Ascending aorta (tissue), 2 donors: ENCODE measurements around the gene MACO1. TPM values are rescaled to one million over a fixed set of nuclear protein-coding genes. Genes with fewer than 3 reads are reported as not detected.

ENCODE experiments used
- DNase-seq, 2 donors: peaks; one replicate each; pipeline ENCODE4 v3.0.0-alpha.2; 2019; ENCODE audit warnings: low spot score in 2 of 2
- H3K27ac ChIP-seq, 2 donors: fragments of 200-600 bp; sonication (generic); one replicate each; pipeline ENCODE4 v1.5.1; 2016 to 2017; ENCODE audit warnings: mild to moderate bottlenecking in 1 of 2
- H3K27me3 ChIP-seq: fragments of 200-600 bp; sonication (generic); one replicate; pipeline ENCODE4 v1.5.1; 2017
- H3K36me3 ChIP-seq, 2 donors: fragments of 200-600 bp; sonication (generic); one replicate each; pipeline ENCODE4 v1.5.1; 2016
- H3K4me1 ChIP-seq, 2 donors: fragments of 200-600 bp; sonication (generic); one replicate each; pipeline ENCODE4 v1.5.1; 2016 to 2017; ENCODE audit warnings: mild to moderate bottlenecking in 1 of 2
- H3K4me3 ChIP-seq, 2 donors: fragments of 200-600 bp; sonication (generic); one replicate each; pipeline ENCODE4 v1.5.1; 2016 to 2017; ENCODE audit warnings: mild to moderate bottlenecking in 1 of 2
- H3K9me3 ChIP-seq, 2 donors: fragments of 200-600 bp; sonication (generic); one replicate each; pipeline ENCODE4 v1.5.1; 2016
- intact Hi-C: fragments of 100-400 bp; cut with DNase I; formaldehyde crosslinking; loops from one replicate; pipeline ENCODE4 v1.15.1; 2023
- total RNA-seq: library from RNA; depleted of rRNA; stranded (reverse); fragments of >200 nt; gene quantifications from one replicate; pipeline ENCODE4 v1.1.0, GENCODE V29; 2016
- TF ChIP-seq, protein P1 (sequence below), 3 experiments: fragments of 200-600 bp in 2 of 3; fragments of 450-650 bp in 1 of 3; sonication (generic) in 2 of 3; IDR thresholded peaks; one replicate each; pipeline ENCODE4 v1.5.1; 2016 to 2019; ENCODE audit warnings: antibody characterized with exemption in 3 of 3, mild to moderate bottlenecking in 1 of 3, moderate library complexity in 1 of 3

MACO1 gene
- total RNA-seq, 1 donor from 2014 or later: 49.2 TPM

DNA sequence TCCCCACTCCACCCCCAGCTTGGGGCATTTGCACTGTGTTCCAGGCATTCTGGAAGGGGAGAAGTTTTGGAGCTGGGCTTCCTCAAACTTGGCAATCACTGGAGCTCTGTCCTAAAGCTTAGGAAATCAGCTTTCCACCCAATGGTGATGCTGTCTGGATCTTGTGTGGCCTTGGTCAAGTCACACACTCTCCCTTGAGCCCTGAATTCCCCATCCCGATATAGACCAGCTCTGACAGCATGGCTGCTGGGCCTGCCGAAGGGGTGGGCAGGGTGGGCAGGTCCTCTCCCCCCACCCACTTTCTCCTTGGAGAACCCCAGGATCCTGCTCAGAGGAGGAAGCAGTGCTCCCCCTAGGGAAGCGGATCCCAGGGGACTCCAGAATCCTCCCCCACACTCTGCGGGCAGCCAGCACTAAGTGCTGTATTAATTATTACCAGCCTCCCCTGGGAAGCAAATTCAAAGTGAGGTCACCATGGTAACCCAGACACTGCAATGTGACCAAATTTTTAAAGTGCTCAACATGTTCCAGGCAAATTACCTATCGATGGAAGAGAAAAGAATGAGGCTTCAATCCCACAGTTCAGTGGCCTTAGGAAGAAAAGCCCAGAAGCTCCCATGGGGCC is 91.4 kb downstream of the MACO1 start:
- TF ChIP-seq, protein P1, sequence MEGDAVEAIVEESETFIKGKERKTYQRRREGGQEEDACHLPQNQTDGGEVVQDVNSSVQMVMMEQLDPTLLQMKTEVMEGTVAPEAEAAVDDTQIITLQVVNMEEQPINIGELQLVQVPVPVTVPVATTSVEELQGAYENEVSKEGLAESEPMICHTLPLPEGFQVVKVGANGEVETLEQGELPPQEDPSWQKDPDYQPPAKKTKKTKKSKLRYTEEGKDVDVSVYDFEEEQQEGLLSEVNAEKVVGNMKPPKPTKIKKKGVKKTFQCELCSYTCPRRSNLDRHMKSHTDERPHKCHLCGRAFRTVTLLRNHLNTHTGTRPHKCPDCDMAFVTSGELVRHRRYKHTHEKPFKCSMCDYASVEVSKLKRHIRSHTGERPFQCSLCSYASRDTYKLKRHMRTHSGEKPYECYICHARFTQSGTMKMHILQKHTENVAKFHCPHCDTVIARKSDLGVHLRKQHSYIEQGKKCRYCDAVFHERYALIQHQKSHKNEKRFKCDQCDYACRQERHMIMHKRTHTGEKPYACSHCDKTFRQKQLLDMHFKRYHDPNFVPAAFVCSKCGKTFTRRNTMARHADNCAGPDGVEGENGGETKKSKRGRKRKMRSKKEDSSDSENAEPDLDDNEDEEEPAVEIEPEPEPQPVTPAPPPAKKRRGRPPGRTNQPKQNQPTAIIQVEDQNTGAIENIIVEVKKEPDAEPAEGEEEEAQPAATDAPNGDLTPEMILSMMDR (IDR thresholded peaks at IDR 0.05): no peak
- DNase-seq: no peak
- H3K27ac ChIP-seq: no peak overlapping the region
- H3K27me3 ChIP-seq: no peaks in the 10 kb centered on the region
- intact Hi-C loops: loop anchor here (5.0 kb wide), 2 partner anchors 120 to 275 kb away; no protein-coding TSS in a partner anchor
- no peak overlapping the region for H3K4me3 ChIP-seq
- H3K36me3 ChIP-seq: no peaks in the 10 kb centered on the region
- peaks cover 0 to 3% of the 10 kb centered on the region in 2 donors for H3K4me1 ChIP-seq
- H3K9me3 ChIP-seq: peaks cover 0 to 6% of the 10 kb centered on the region in 2 donors

DNA sequence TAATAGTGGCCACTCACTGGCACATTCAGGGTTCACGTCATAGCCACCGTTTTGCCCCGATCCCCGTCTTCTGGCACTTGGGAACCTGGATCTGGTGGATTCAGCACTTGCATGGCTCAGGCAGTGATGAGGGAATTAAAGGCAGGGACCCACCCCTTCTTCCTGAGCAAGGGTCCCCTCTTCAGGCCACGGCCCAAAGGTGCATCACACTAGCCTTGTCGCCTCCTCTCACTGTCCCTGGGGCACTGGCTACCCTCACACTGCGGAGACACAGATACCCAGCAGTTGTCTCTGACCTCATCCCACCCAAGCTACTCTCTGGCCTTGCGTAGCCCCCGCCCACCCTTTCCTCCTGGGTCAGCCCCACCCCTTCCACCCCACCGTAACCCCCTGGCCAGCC is 92.8 kb downstream of the MACO1 start:
- Histone ChIP-seq H3K9me3 (peaks cover 0 to 6% of the 10 kb centered on the region in 2 donors), H3K4me3 (no peak overlapping the region), H3K27ac (no peak overlapping the region), H3K36me3 (no peaks in the 10 kb centered on the region), H3K4me1 (peaks cover 0 to 4% of the 10 kb centered on the region in 2 donors), H3K27me3 (no peaks in the 10 kb centered on the region)
- TF ChIP-seq, protein P1 (IDR thresholded peaks at IDR 0.05): peak in 2 of 3 experiments; percentile 19 to 24
- DNase-seq: no peak
- intact Hi-C loops: loop anchor here (5.0 kb wide), 2 partner anchors 121 to 274 kb away; no protein-coding TSS in a partner anchor

DNA sequence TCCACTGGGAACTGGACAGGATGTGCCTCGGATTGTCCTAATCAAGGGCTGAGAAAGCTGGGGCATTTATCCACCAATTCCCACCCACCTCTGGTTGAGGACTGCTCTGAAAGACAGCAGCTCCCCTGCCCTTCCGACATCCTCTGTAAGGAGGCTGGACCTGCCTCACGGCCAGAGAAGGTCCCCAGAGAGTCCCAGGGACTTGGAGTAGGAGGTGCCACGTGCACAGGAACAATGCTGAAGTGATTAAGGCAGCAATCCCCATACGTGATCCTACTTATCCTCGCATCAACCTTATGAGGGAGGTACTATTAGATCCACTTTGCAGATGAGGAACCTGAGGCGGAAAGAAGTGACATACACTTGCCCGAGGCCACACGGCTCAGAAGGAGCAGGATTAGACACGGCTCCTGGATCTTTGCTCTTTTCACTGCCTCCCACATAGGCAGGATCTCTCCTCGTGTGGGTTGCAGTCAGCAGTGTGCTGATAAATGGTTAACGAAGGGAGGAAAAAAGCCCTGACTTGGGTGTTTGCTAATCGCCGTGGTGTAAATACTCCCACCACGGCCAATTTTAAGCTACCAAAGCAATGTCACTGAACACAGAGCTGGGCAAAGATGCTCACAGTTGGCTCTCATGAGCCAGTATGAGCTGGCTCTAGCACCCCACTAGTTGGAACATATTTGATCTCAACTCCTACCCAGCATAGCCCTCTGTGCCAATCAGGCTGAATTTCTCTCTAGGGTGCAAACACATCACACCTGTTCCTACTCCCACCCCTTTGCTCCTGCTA is 94.1 kb downstream of the MACO1 start:
- no peak for DNase-seq
- H3K27ac ChIP-seq: no peak overlapping the region
- no peaks in the 10 kb centered on the region for H3K27me3 ChIP-seq
- H3K36me3 ChIP-seq: no peaks in the 10 kb centered on the region
- H3K4me3 ChIP-seq: no peak overlapping the region
- TF ChIP-seq, protein P1 (IDR thresholded peaks at IDR 0.05): no peak
- intact Hi-C loops: loop anchor here (5.0 kb wide), 2 partner anchors 122 to 273 kb away; no protein-coding TSS in a partner anchor
- peaks cover 0 to 4% of the 10 kb centered on the region in 2 donors for H3K4me1 ChIP-seq
- H3K9me3 ChIP-seq: peaks cover 0 to 6% of the 10 kb centered on the region in 2 donors

DNA sequence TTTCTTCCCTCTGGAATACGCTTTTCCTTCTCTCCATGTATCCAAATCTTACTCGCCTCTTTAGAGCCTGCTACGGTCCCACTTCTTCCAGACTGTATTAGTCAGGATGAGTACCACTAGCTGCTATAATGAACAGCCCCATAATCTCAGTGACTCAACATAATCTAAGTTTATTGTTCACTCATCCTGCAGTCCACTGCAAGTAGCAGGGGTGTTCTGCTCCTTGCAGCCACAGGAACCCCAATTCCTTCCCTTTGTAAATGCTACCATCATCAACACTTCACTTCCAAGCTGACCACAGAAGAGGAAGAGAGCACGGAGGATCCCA is 94.6 kb downstream of the MACO1 start:
- Histone ChIP-seq H3K9me3 (peaks cover 0 to 6% of the 10 kb centered on the region in 2 donors), H3K27me3 (no peaks in the 10 kb centered on the region), H3K36me3 (no peaks in the 10 kb centered on the region), H3K27ac (no peak overlapping the region), H3K4me1 (peaks cover 0 to 4% of the 10 kb centered on the region in 2 donors), H3K4me3 (no peak overlapping the region)
- TF ChIP-seq, protein P1 (IDR thresholded peaks at IDR 0.05): no peak
- DNase-seq: no peak
- intact Hi-C loops: no loop called here

DNA sequence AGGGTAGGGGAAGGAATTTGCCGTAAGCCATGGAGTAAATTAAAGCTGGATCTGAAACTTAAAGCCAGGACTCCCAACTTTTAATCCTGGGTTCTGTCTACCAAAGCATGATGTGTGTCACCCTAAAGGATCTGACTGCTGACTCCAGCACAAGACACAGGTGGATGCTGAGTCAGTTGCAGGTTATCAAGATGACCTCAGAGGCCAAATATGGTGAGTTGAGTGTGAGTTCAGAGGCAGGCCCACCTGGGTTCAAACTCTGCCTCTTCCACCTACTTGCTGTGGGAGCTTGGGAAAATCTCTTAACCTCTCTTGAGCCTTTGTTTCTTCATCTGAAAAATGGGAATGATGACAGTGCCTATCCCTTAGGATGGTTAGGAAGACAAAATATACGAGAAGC is 96.1 kb downstream of the MACO1 start:
- intact Hi-C loops: no loop called here
- H3K27ac ChIP-seq: no peak overlapping the region
- TF ChIP-seq, protein P1 (IDR thresholded peaks at IDR 0.05): no peak

More for the DNA sequence above, 96.1 kb downstream of the MACO1 start:
- Histone ChIP-seq H3K36me3 (no peaks in the 10 kb centered on the region), H3K27me3 (no peaks in the 10 kb centered on the region), H3K9me3 (peaks cover 0 to 6% of the 10 kb centered on the region in 2 donors), H3K4me3 (no peak overlapping the region), H3K4me1 (peaks cover 0 to 4% of the 10 kb centered on the region in 2 donors)
- no peak for DNase-seq
